ENCODE measurements around the gene SLAIN2.
A peak's percentile ranks its signal among the peaks of the same experiment; 100 is the strongest.
"Not testable (repeated sequence)": the region's sequence is repeated elsewhere in the genome, so short reads cannot be mapped to it uniquely, and the experiment has no call there.

Gene SLAIN2

GRCh38 chr4:48340965-48341775, at the start of gene SLAIN2:
SLAIN2 (plus strand) TSS chr4:48341529; CDS start chr4:48341740, 211 bp downstream.
- DNase-seq (ENCODE audit: low read depth), result peak; percentile 98

- DNase-seq (ENCODE audit: low read depth), result not testable (repeated sequence)
These were observed 49.0 kb upstream of the SLAIN2 start for GRCh38 chr4:48292218-48292790.

DNA sequence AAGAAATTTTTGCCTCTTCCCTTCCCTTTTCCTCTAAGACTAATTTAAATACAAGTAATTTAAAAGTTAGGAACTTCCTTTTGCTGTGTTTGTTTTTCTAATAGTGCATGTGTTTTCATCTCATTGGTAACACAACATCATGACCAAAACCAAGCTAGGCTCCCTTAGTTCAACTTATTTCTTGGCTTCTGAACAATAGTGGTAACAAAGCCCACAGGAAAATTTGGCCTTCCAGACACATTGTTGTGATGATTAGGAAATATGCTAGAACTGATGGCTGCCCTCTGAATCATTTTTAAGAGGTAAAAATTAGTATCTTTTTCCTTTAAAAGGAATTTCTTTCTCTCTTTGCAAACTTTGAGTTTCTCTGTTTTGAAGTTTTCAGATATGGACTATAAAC, 46.2 kb upstream of the SLAIN2 start:
- DNase-seq (ENCODE audit: low read depth), result no peak

- no peak for DNase-seq (ENCODE audit: low read depth)
These were observed 45.0 kb upstream of the SLAIN2 start for GRCh38 chr4:48296365-48296764.

DNA sequence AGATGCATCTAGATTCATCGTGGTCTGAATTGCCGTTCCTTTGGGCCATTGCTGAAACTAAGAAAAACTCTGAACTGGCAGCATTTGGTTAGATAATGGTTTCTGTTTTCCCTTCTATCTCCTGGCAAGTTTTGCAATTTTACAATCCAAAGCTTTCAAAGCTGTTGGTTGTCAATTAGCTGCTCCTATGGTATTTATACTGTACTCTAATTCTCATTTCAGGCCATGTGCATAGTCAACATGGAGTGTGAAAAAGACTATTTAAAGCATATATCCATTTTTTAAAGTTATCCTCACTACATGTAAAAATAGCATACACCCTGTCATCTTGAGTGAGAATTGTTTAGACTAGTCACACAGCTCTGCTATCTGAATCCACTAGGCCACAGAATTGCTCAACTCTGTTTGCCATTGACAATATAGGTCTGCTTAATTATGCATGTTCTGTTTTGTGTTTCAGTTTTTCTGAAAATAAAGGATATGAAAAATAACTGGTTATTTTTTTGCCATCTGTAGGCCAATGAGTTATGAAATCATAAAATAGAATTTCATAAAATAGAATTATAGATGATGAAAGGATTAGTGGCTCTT, 44.0 kb upstream of the SLAIN2 start:
- no peak for DNase-seq (ENCODE audit: low read depth)

- DNase-seq (ENCODE audit: low read depth), result no peak
These were observed 41.8 kb upstream of the SLAIN2 start for GRCh38 chr4:48299560-48299959.

- no peak for DNase-seq (ENCODE audit: low read depth)
These were observed 41.3 kb upstream of the SLAIN2 start for GRCh38 chr4:48300004-48300403.

DNA sequence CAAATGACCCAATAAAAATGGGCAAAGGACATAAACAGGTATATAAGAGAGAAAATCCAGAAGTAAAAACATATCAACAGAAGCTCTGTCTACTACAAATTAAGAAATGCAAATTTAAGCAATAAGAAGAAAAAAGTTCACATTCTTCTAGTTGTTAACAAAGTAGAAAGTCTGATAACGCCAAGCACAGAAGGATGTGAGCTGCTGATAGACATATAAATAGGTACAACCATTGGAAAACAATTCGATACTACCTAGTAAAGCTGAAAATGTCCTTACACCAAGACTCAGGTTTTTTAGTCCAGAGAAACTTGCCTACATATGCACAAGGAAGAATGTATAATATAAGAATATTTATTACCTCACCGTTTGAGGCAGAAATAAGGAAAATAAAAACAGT, 35.8 kb upstream of the SLAIN2 start:
- no peak for DNase-seq (ENCODE audit: low read depth)

GRCh38 chr4:48307528-48307927, 33.8 kb upstream of the SLAIN2 start:
- DNase-seq (ENCODE audit: low read depth), result no peak

GRCh38 chr4:48308901-48309300, 32.4 kb upstream of the SLAIN2 start:
- no peak for DNase-seq (ENCODE audit: low read depth)

GRCh38 chr4:48311896-48312295, 29.4 kb upstream of the SLAIN2 start:
- DNase-seq (ENCODE audit: low read depth), result no peak

- not testable (repeated sequence) for DNase-seq (ENCODE audit: low read depth)
These were observed 26.6 kb upstream of the SLAIN2 start for GRCh38 chr4:48314746-48315145.

DNA sequence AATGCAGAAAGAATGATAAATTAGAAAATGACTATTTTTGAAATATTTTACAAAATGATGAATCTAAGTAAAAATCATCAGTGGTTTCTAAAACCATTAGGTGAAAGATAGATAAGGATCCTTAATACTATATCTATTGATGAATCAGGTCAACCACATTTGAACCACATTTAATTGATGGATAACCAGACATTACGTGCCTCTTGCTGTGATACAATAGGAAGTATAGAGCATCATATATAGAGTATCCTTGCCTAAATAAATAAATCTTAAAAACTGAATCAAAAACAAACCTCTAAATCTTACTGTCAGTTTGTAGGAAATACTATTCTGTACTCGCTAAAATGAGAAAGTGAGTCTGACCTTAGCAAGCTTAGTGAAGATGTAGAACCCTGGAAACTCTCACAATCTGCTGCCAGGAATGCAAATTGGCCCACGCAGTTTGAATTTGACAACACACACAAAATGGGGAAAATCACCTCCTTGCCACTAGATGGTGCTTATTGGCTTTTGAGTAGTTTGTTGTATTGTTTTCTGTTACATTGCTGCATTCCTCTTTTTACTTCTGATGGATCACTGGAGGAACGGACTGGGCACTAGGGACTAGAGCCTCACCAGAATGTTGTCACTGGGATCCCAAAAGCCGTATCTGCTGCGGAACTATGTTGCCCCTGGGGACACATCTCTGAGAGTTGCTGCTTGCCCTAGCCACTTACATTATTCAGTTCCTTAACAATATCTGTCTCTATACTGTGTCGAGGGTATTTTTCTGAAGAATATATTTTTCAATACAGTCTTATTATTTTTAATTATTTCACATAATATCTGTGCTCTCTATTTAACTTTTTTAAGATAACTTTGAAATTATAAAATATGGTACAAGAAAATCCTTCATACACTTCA, 25.4 kb upstream of the SLAIN2 start:
- DNase-seq (ENCODE audit: low read depth), result no peak

DNA sequence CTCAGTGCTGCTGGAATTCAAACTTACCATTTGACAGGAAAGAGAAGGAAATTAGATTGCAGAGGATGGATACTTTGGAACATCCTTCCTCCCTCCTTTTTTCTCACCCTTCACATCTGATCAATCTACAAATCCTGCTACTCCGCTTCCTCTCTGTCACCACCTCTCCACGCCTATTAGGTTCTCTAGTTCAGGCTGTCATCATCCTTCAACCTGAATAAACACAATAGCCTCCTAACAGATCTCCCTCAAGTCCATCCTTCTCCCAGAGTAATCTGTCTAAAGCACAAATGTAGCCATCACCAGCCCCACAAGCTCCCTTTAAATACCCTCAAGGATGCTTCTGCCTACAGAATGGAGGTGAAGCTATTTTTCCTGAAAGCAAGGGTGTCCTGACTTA, 20.0 kb upstream of the SLAIN2 start:
- no peak for DNase-seq (ENCODE audit: low read depth)

- DNase-seq (ENCODE audit: low read depth), result no peak
These were observed 19.3 kb upstream of the SLAIN2 start for GRCh38 chr4:48322063-48322462.

DNA sequence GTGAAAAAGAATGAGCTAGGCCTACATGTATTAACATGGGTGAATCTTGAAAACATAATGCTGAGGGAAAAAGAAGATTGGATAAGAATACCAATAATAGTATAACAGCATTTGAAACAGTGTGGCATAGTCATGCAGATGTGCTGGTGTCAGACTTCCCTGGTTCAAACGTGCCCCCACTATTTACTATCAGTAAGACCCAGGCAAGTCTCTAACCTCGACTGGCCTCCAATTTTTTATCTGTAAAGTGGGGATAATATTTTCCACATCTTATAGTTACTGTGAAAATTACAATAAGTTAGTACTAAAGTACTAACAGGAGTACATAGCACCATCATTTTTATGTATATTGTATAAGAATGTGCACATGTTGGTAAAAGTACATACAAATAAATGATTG, 17.0 kb upstream of the SLAIN2 start:
- no peak for DNase-seq (ENCODE audit: low read depth)

- no peak for DNase-seq (ENCODE audit: low read depth)
These were observed 12.1 kb upstream of the SLAIN2 start for GRCh38 chr4:48329193-48329592.

DNA sequence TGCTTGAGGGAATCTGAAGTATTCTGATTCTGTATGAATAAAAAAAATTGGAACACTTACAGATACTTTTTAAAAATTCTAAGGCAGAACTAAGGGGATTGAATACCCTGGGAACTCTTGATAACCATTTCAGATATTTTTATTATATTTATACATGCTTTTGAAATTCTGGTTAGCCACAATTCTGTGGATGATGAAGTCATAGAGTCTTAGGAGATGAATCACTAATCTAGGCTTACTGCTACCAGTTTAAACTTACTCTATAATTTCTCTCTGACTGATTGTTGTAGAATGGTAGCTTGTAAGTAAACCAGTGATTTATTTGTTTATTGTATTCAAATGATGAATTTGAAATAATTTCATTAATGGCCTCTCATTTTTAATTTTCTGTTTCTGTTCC, 11.4 kb upstream of the SLAIN2 start:
- DNase-seq (ENCODE audit: low read depth), result no peak

DNA sequence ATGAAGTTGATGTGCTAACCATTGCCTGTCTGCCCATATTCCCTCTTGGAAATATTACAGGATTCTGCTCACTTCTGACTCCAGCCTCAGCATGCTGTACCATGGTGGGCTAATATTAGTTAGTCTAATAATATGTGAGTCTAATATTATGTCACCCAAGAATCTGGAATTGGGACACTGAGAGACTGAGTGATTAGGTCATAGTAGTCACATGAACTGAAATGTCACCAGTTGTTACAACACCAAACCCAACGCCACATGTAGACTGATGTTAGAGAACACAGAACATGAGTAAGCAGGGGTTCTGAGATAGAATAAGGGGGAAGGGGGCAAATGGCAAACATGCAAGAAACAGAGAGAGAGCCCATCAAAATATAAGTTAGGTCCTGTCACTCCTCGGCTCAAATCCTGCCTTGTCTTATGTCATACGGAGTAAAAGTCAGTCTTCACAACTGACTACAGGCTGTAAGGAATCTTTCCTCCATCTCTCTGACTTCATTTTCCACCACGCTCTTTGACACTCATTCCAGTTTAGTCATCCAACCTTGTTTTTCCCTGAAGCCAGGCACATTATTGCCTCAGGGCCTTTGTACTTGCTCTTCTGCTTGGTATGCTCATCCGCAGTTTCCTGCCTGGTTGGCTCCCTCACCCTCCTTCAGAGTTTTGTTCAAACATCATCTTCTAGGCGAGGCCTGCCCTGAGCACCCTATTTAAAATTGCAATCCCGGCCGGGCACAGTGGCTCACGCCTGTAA, 9.6 kb upstream of the SLAIN2 start:
- no peak for DNase-seq (ENCODE audit: low read depth)

GRCh38 chr4:48332661-48333060, 8.7 kb upstream of the SLAIN2 start:
- DNase-seq (ENCODE audit: low read depth), result no peak

- no peak for DNase-seq (ENCODE audit: low read depth)
These were observed 7.7 kb upstream of the SLAIN2 start for GRCh38 chr4:48333587-48333986.

- DNase-seq (ENCODE audit: low read depth), result no peak
These were observed 7.1 kb upstream of the SLAIN2 start for GRCh38 chr4:48334236-48334635.

Measured in stimulated activated CD8-positive, alpha-beta memory T cell treated with anti-CD3 and anti-CD28 coated beads, Interleukin-12 subunit alpha, Interleukin-12 subunit beta, amount 100 ng/mL, for 4 hours (primary cell).